ENCODE results near the gene TRHDE.
A peak's percentile ranks its signal among the peaks of the same experiment; 100 is the strongest.

The TRHDE gene

GRCh38 chr12:72444125-72444524 is 172.0 kb downstream of the TRHDE start:
- DNase-seq (ENCODE audit: low spot score), result no peak

GRCh38 chr12:72444566-72444965 is 172.4 kb downstream of the TRHDE start:
- no peak for DNase-seq (ENCODE audit: low spot score)

- DNase-seq (ENCODE audit: low spot score), result no peak
Measured at GRCh38 chr12:72448089-72448488, 175.9 kb downstream of the TRHDE start.

- DNase-seq (ENCODE audit: low spot score), result no peak
Measured at GRCh38 chr12:72448805-72449204, 176.6 kb downstream of the TRHDE start.

GRCh38 chr12:72453066-72453465 is 180.9 kb downstream of the TRHDE start:
- no peak for DNase-seq (ENCODE audit: low spot score)

- no peak for DNase-seq (ENCODE audit: low spot score)
Measured at GRCh38 chr12:72453550-72453949, 181.4 kb downstream of the TRHDE start.

GRCh38 chr12:72464471-72464870 is 192.3 kb downstream of the TRHDE start:
- no peak for DNase-seq (ENCODE audit: low spot score)

- DNase-seq (ENCODE audit: low spot score), result no peak
Measured at GRCh38 chr12:72465155-72465554, 193.0 kb downstream of the TRHDE start.

GRCh38 chr12:72465940-72466630 is 193.9 kb downstream of the TRHDE start:
- no peak for DNase-seq (ENCODE audit: low spot score)

GRCh38 chr12:72467985-72468384 is 195.8 kb downstream of the TRHDE start:
- DNase-seq (ENCODE audit: low spot score), result no peak

GRCh38 chr12:72468505-72468904 is 196.3 kb downstream of the TRHDE start:
- peak; percentile 98 for DNase-seq (ENCODE audit: low spot score)

GRCh38 chr12:72471806-72472205 is 199.6 kb downstream of the TRHDE start:
- DNase-seq (ENCODE audit: low spot score), result no peak

- DNase-seq (ENCODE audit: low spot score), result no peak
Measured at GRCh38 chr12:72472350-72472749, 200.2 kb downstream of the TRHDE start.

- no peak for DNase-seq (ENCODE audit: low spot score)
Measured at GRCh38 chr12:72476301-72476700, 204.1 kb downstream of the TRHDE start.

- no peak for DNase-seq (ENCODE audit: low spot score)
Measured at GRCh38 chr12:72485017-72485701, 213.0 kb downstream of the TRHDE start.

GRCh38 chr12:72491426-72491825 is 219.3 kb downstream of the TRHDE start:
- no peak for DNase-seq (ENCODE audit: low spot score)

GRCh38 chr12:72493407-72493806 is 221.2 kb downstream of the TRHDE start:
- DNase-seq (ENCODE audit: low spot score), result no peak

- no peak for DNase-seq (ENCODE audit: low spot score)
Measured at GRCh38 chr12:72498354-72498753, 226.2 kb downstream of the TRHDE start.

- no peak for DNase-seq (ENCODE audit: low spot score)
Measured at GRCh38 chr12:72499244-72499643, 227.1 kb downstream of the TRHDE start.

GRCh38 chr12:72502546-72502945 is 230.4 kb downstream of the TRHDE start:
- no peak for DNase-seq (ENCODE audit: low spot score)

GRCh38 chr12:72505227-72505626 is 233.1 kb downstream of the TRHDE start:
- DNase-seq (ENCODE audit: low spot score), result no peak

- no peak for DNase-seq (ENCODE audit: low spot score)
Measured at GRCh38 chr12:72509891-72510290, 237.7 kb downstream of the TRHDE start.

- DNase-seq (ENCODE audit: low spot score), result no peak
Measured at GRCh38 chr12:72510772-72511171, 238.6 kb downstream of the TRHDE start.

- DNase-seq (ENCODE audit: low spot score), result no peak
Measured at GRCh38 chr12:72511498-72511897, 239.3 kb downstream of the TRHDE start.

Measured in cerebellar cortex (tissue), 1 donor.